Esophagus muscularis mucosa (tissue), 4 donors: ENCODE data around the gene STARD8. TPM values are rescaled to one million over a fixed set of nuclear protein-coding genes. Genes with fewer than 3 reads are reported as not detected.

Experiments
- DNase-seq: peaks from one replicate; pipeline ENCODE4 v3.0.0-alpha.2; 2017; ENCODE audit errors: extremely low spot score
- H3K27ac ChIP-seq, 4 donors: fragments of 200-600 bp; sonication (generic); replicated peaks in 1 of 4; 1 replicate in 3 of 4; 2 replicates in 1 of 4; pipeline ENCODE4 v1.5.1; 2016 to 2019; ENCODE audit warnings: mild to moderate bottlenecking in 1 of 4
- H3K27me3 ChIP-seq, 4 donors: fragments of 200-600 bp; sonication (generic); one replicate each; pipeline versions ENCODE4 v1.5.1 to v1.6.0; 2016 to 2019
- H3K36me3 ChIP-seq, 4 donors: fragments of 200-600 bp; sonication (generic); one replicate each; pipeline ENCODE4 v1.5.1; 2016 to 2019
- H3K4me1 ChIP-seq, 4 donors: fragments of 200-600 bp; sonication (generic); one replicate each; pipeline ENCODE4 v1.5.1; 2016 to 2019
- H3K4me3 ChIP-seq, 4 donors: fragments of 200-600 bp; sonication (generic); 1 replicate in 2 of 4; 2 replicates in 2 of 4; pipeline ENCODE4 v1.5.1; 2016 to 2019; ENCODE audit warnings: mild to moderate bottlenecking in 4 of 4, moderate library complexity in 1 of 4
- H3K9me3 ChIP-seq, 4 donors: fragments of 200-600 bp; sonication (generic); 1 replicate in 3 of 4; 2 replicates in 1 of 4; pipeline ENCODE4 v1.5.1; 2016 to 2019
- CTCF ChIP-seq, 3 experiments: fragments of 200-600 bp in 2 of 3; fragments of 450-650 bp in 1 of 3; sonication (generic) in 2 of 3; IDR thresholded peaks; one replicate each; pipeline ENCODE4 v1.5.1; 2017 to 2019; ENCODE audit warnings: antibody characterized with exemption in 3 of 3, mild to moderate bottlenecking in 2 of 3, moderate library complexity in 1 of 3
- EP300 ChIP-seq: sonication (generic); formaldehyde crosslinking; IDR thresholded peaks from one replicate; pipeline ENCODE4 v1.6.1; 2017; ENCODE audit warnings: antibody characterized with exemption
- POLR2A ChIP-seq: fragments of 450-650 bp; IDR thresholded peaks from one replicate; pipeline ENCODE4 v1.6.1; 2017; ENCODE audit warnings: antibody characterized with exemption, moderate library complexity, mild to moderate bottlenecking, low read depth
- POLR2AphosphoS5 ChIP-seq, 2 donors: sonication (generic); formaldehyde crosslinking; IDR thresholded peaks; one replicate each; pipeline ENCODE4 v1.6.1; 2017; ENCODE audit warnings: antibody characterized with exemption in 2 of 2
- WGBS: methylation state at CpG from one replicate; pipeline ENCODE4 v1.1.5; 2018; 5-methylcytosine and 5-hydroxymethylcytosine counted together
- intact Hi-C: fragments of 100-400 bp; cut with DNase I; formaldehyde crosslinking; loops from one replicate; pipeline ENCODE4 v1.15.1; 2023
- total RNA-seq, 4 donors: library from RNA; depleted of rRNA; stranded (reverse); fragments of >200 nt; gene quantifications; one replicate each; pipeline versions ENCODE4 v1.1.0 to v1.2.1, GENCODE V29; 2016

Gene STARD8
- total RNA-seq, 4 donors from 2014 or later, result 11.2 to 20.4 (median 11.4) TPM

- intact Hi-C loops, result no loop called here
- 86% methylated on average over 2 of the region's 2 CpGs for WGBS
- TF ChIP-seq POLR2A, result no peak
- no peak for TF ChIP-seq CTCF (IDR thresholded peaks at IDR 0.05)
- no peak for TF ChIP-seq POLR2AphosphoS5 (IDR thresholded peaks at IDR 0.05)
Observed at GRCh38 chrX:68634649-68635227, 12.7 kb upstream of the STARD8 start.

DNA sequence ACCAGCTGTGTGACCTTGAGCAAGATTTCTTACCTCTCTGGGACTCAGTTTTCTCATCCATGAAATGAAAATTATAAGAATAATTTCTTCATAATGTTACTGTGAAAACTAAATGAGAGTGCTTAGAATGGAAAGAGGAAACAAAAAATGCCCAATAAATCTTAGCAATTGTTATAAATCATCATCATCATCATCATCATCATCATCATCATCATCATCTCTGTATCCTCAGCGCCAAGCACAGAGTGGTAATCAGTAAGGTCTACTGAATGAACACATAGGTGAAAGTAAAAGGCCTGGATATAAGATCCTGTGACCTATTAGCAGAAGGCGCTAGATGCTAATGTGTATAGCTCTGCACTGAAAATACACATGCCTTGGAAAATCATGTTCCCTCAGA lies 6.8 kb upstream of the STARD8 start:
- no peak for DNase-seq
- 61% methylated on average over 2 of the region's 2 CpGs for WGBS
- intact Hi-C loops, result no loop called here
- no peaks in the 10 kb centered on the region for H3K36me3 ChIP-seq
- no peak overlapping the region for H3K4me3 ChIP-seq
- H3K27me3 ChIP-seq, result no peaks in the 10 kb centered on the region
- no peaks in the 10 kb centered on the region for H3K4me1 ChIP-seq
- TF ChIP-seq POLR2AphosphoS5 (IDR thresholded peaks at IDR 0.05) (no peak), POLR2A (no peak), EP300 (no peak), CTCF (IDR thresholded peaks at IDR 0.05) (no peak)
- H3K27ac ChIP-seq, result no peak overlapping the region
- H3K9me3 ChIP-seq, result no peaks in the 10 kb centered on the region

More at GRCh38 chrX:68634649-68635227, 12.7 kb upstream of the STARD8 start:
- no peaks in the 10 kb centered on the region for H3K9me3 ChIP-seq
- H3K4me3 ChIP-seq, result no peak overlapping the region
- H3K4me1 ChIP-seq, result no peaks in the 10 kb centered on the region
- no peak for DNase-seq
- no peaks in the 10 kb centered on the region for H3K36me3 ChIP-seq
- H3K27ac ChIP-seq, result no peak overlapping the region
- H3K27me3 ChIP-seq, result no peaks in the 10 kb centered on the region

- Histone ChIP-seq H3K36me3 (no peaks in the 10 kb centered on the region), H3K4me1 (peaks cover 0 to 17% (median 13%) of the 10 kb centered on the region in 4 donors), H3K27me3 (no peaks in the 10 kb centered on the region), H3K9me3 (no peaks in the 10 kb centered on the region), H3K27ac (no peak overlapping the region), H3K4me3 (no peak overlapping the region)
- TF ChIP-seq EP300, result no peak
- intact Hi-C loops, result no loop called here
- WGBS, result 63% methylated on average over 2 of the region's 2 CpGs
- no peak for DNase-seq
Observed at GRCh38 chrX:68644861-68645260, 2.6 kb upstream of the STARD8 start.

DNA sequence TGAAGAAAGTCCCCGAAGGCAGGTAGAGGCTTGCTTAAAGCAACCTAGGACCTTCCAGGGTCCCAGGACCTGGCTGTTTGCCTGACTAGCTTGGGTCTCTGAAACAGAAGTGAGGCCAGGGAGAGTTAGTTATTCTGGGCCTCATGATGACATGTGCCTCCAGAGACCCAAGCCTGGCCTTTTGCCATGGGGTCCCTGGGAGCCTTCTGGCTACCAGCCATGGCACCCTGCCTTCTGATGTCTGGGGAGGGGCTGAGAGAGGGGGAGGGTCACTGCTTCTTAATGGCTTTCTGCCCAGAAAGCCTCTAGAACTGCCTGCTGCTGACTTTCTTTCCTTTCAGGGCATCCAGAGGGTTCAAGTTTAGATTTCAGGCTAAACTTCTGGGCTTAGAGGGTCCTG lies 1.0 kb upstream of the STARD8 start:
- H3K27ac ChIP-seq, result no peak overlapping the region
- no peak for DNase-seq
- WGBS, result 67% methylated on average over 1 of the region's 1 CpG
- no peaks in the 10 kb centered on the region for H3K27me3 ChIP-seq
- TF ChIP-seq CTCF (IDR thresholded peaks at IDR 0.05), result no peak
- no peak for TF ChIP-seq POLR2A
- TF ChIP-seq POLR2AphosphoS5 (IDR thresholded peaks at IDR 0.05), result no peak
- no peak overlapping the region for H3K4me3 ChIP-seq
- H3K4me1 ChIP-seq, result peaks cover 0 to 17% (median 13%) of the 10 kb centered on the region in 4 donors
- H3K36me3 ChIP-seq, result no peaks in the 10 kb centered on the region
- intact Hi-C loops, result no loop called here
- H3K9me3 ChIP-seq, result no peaks in the 10 kb centered on the region

GRCh38 chrX:68648960-68649359 lies 1.5 kb downstream of the STARD8 start:
- DNase-seq, result no peak
- intact Hi-C loops, result no loop called here
- Histone ChIP-seq H3K4me1 (peaks cover 0 to 17% (median 13%) of the 10 kb centered on the region in 4 donors), H3K27me3 (no peaks in the 10 kb centered on the region), H3K27ac (no peak overlapping the region), H3K4me3 (no peak overlapping the region), H3K9me3 (no peaks in the 10 kb centered on the region), H3K36me3 (no peaks in the 10 kb centered on the region)
- 48% methylated on average over 5 of the region's 5 CpGs for WGBS
- TF ChIP-seq POLR2AphosphoS5 (IDR thresholded peaks at IDR 0.05) (no peak), EP300 (no peak), POLR2A (no peak)

DNA sequence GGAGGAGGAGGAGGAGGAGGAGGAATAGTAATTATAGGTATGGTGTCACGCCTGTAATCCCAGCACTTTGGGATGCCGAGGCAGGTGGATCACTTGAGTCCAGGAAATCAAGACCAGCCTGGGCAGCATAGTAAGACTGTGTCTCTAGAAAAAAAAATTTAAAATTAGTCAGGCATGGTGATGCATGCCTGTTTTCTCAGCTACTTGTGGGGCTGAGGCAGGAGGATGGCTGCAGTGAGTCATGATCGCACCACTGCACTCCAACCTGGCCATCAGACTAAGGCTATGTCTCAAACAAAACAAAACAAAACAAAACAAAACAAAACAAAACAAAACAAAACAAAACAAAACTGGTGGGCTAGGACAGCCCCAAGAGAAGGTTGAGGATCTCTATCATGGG lies 3.0 kb downstream of the STARD8 start:
- Histone ChIP-seq H3K4me3 (no peak overlapping the region), H3K9me3 (no peaks in the 10 kb centered on the region), H3K27me3 (no peaks in the 10 kb centered on the region), H3K36me3 (no peaks in the 10 kb centered on the region), H3K4me1 (peaks cover 0 to 17% (median 13%) of the 10 kb centered on the region in 4 donors), H3K27ac (no peak overlapping the region)
- 92% methylated on average over 3 of the region's 3 CpGs for WGBS
- no peak for DNase-seq
- TF ChIP-seq POLR2AphosphoS5 (IDR thresholded peaks at IDR 0.05) (no peak), EP300 (no peak), CTCF (IDR thresholded peaks at IDR 0.05) (no peak), POLR2A (no peak)
- intact Hi-C loops, result no loop called here
